ENCODE data around the gene XKR8. TPM values are rescaled to one million over a fixed set of nuclear protein-coding genes. Genes with fewer than 3 reads are reported as not detected.

XKR8 gene
- total RNA-seq, 1 experiment from 2014 or later = 17.2 TPM

DNA sequence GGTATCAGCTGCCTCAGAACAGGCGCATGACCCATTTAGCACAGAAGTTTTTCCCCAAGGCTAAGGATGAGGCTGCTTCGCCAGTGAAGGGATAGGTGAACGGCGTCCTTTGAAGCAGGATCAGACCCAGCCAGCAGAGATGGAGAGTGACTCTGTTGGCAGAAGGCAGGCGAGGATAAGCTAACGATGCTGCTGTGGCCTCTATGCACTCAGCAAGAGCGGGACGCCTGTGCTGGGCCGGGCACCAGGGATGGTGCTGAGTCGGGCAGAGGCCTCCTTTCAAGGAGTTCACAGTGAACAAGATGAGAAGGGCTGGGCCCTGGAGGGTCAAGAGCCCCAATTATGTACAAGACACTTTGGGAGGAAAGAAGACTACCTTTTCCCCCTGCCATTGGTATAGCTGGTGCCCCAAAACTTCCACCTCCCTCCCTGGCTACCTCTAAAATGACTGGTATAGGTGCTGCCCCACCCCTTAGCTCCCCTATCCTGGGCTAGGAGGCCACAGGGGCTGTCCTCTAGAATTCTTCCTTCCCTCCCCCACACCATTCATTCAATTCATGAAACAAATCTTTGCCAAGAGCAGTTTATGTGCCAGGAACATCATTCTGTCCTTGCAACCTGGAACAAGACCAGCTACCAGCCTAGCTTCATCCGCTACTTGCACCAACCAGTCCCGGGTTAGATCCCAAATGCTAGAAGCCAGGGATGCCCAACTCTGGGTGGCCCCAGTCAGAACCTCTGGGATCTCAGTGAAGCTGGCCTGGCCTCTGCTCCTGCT lies 7.5 kb downstream of the XKR8 start:
- Histone ChIP-seq H3T11ph (ENCODE audit: low read length) (no peak overlapping the region), H3K23me2 (ENCODE audit: insufficient read length, low read depth, low read length, poor library complexity, severe bottlenecking) (no peaks in the 10 kb centered on the region), H3K79me1 (ENCODE audit: insufficient read depth, low read depth, low read length, poor library complexity, severe bottlenecking) (no peaks in the 10 kb centered on the region), H2BK5ac (ENCODE audit: insufficient read length, low read length) (no peak overlapping the region), H3K18ac (ENCODE audit: insufficient read length, low read depth, low read length) (no peak overlapping the region), H4K5ac (ENCODE audit: insufficient read length, low read depth, low read length) (no peak overlapping the region), H2BK15ac (ENCODE audit: low read depth, low read length) (no peak overlapping the region), H3K14ac (ENCODE audit: insufficient read depth, low read length) (no peak overlapping the region), H2BK120ac (ENCODE audit: low read depth, low read length, poor library complexity, severe bottlenecking) (no peak overlapping the region), H3K4ac (ENCODE audit: low read depth, low read length) (no peak overlapping the region), H3K4me1 (ENCODE audit: insufficient read depth, low read length) (no peaks in the 10 kb centered on the region), H3K56ac (ENCODE audit: insufficient read length, low read depth, low read length) (no peak overlapping the region), H2BK20ac (ENCODE audit: low read depth, low read length, poor library complexity, severe bottlenecking) (no peak overlapping the region), H4K8ac (replicated peaks; ENCODE audit: insufficient read length, low read depth, low read length) (no peak overlapping the region), H3K9me3 (ENCODE audit: control insufficient read depth, low read depth, low read length) (no peaks in the 10 kb centered on the region), H2AFZ (ENCODE audit: low read length) (no peak overlapping the region), H4K91ac (ENCODE audit: insufficient read length, low read depth, low read length) (no peak overlapping the region), H2BK12ac (ENCODE audit: insufficient read length, low read depth, low read length) (no peak overlapping the region), H4K20me1 (ENCODE audit: control insufficient read depth, insufficient read depth, insufficient read length) (no peaks in the 10 kb centered on the region), H2AK5ac (ENCODE audit: insufficient read length, low read length) (no peak overlapping the region), H3K9ac (ENCODE audit: extremely low read depth, insufficient read length, low read length) (no peak overlapping the region), H3K23ac (ENCODE audit: insufficient read length, low read depth, low read length) (no peak overlapping the region), H3K27ac (ENCODE audit: insufficient read length, low read depth, low read length) (no peak overlapping the region), H3K4me2 (ENCODE audit: insufficient read depth, insufficient read length, low read length) (no peak overlapping the region), H3K79me2 (ENCODE audit: insufficient read depth, low read length) (no peaks in the 10 kb centered on the region), H3K27me3 (ENCODE audit: insufficient read depth, low read length) (no peaks in the 10 kb centered on the region)
- no CpG with 5 or more reads among the region's 12 CpGs for WGBS (ENCODE audit: extremely low coverage, insufficient read length, low lambda C conversion rate)
- no peaks in the 10 kb centered on the region; the same call in 1 of the 2 replicates for H3K27me3 Mint-ChIP-seq (ENCODE audit: low read depth)
- H3K4me3 Mint-ChIP-seq = no peak overlapping the region
- peaks cover 11 to 41% (median 31%) of the 10 kb centered on the region in 3 experiments; a peak in 6 of 7 replicates for H3K36me3 Mint-ChIP-seq (ENCODE audit: insufficient read depth in 1 of 3, low read depth in 3 of 3)
- TF ChIP-seq, protein P1, sequence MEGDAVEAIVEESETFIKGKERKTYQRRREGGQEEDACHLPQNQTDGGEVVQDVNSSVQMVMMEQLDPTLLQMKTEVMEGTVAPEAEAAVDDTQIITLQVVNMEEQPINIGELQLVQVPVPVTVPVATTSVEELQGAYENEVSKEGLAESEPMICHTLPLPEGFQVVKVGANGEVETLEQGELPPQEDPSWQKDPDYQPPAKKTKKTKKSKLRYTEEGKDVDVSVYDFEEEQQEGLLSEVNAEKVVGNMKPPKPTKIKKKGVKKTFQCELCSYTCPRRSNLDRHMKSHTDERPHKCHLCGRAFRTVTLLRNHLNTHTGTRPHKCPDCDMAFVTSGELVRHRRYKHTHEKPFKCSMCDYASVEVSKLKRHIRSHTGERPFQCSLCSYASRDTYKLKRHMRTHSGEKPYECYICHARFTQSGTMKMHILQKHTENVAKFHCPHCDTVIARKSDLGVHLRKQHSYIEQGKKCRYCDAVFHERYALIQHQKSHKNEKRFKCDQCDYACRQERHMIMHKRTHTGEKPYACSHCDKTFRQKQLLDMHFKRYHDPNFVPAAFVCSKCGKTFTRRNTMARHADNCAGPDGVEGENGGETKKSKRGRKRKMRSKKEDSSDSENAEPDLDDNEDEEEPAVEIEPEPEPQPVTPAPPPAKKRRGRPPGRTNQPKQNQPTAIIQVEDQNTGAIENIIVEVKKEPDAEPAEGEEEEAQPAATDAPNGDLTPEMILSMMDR (conservative IDR thresholded peaks at IDR 0.05) = no peak
- H3K9me3 Mint-ChIP-seq = no peaks in the 10 kb centered on the region
- no peak for DNase-seq
- no peak overlapping the region for H3K27ac Mint-ChIP-seq
- peaks cover 0 to 2% of the 10 kb centered on the region in 2 experiments; a peak in 1 of 4 replicates for H3K4me1 Mint-ChIP-seq
